ENCODE data around the gene CRHR1.

GRCh38 chr17:45851873-45852272, 67.8 kb downstream of the CRHR1 start:
- no peak for TF ChIP-seq REST (IDR thresholded peaks at IDR 0.05; ENCODE audit: insufficient replicate concordance, low read depth)
- TF ChIP-seq GABPA (IDR thresholded peaks at IDR 0.05; ENCODE audit: low read depth) = no peak
- TF ChIP-seq CTCF (IDR thresholded peaks at IDR 0.05; ENCODE audit: insufficient read depth, low read length) = no peak
- TF ChIP-seq POLR2AphosphoS5 (IDR thresholded peaks at IDR 0.05; ENCODE audit: low read depth) = no peak

All from HL-60 (cell line).